Suprapubic skin (tissue), 4 donors: ENCODE results near the gene BIRC2. TPM values are rescaled to one million over a fixed set of nuclear protein-coding genes. Genes with fewer than 3 reads are reported as not detected.

Source experiments
- DNase-seq, 2 donors: peaks; one replicate each; pipeline ENCODE4 v3.0.0-alpha.2; 2019; ENCODE audit warnings: low spot score in 2 of 2
- H3K27ac ChIP-seq: fragments of 200-600 bp; sonication (generic); one replicate; pipeline ENCODE4 v1.5.1; 2019
- H3K27me3 ChIP-seq: fragments of 200-600 bp; sonication (generic); one replicate; pipeline ENCODE4 v1.5.1; 2019
- H3K36me3 ChIP-seq: fragments of 200-600 bp; sonication (generic); one replicate; pipeline ENCODE4 v1.5.1; 2019
- H3K4me1 ChIP-seq: fragments of 200-600 bp; sonication (generic); one replicate; pipeline ENCODE4 v1.5.1; 2019
- H3K4me3 ChIP-seq: fragments of 200-600 bp; sonication (generic); one replicate; pipeline ENCODE4 v1.5.1; 2019; ENCODE audit warnings: mild to moderate bottlenecking
- H3K9me3 ChIP-seq: fragments of 200-600 bp; sonication (generic); one replicate; pipeline ENCODE4 v1.5.1; 2019
- EP300 ChIP-seq: sonication (generic); formaldehyde crosslinking; IDR thresholded peaks from one replicate; pipeline ENCODE4 v1.6.1; 2017; ENCODE audit warnings: antibody characterized with exemption
- POLR2A ChIP-seq, 2 donors: fragments of 450-650 bp; IDR thresholded peaks; one replicate each; pipeline ENCODE4 v1.6.1; 2017; ENCODE audit warnings: antibody characterized with exemption in 2 of 2, mild to moderate bottlenecking in 2 of 2, moderate library complexity in 2 of 2
- POLR2AphosphoS5 ChIP-seq, 3 donors: sonication (generic); formaldehyde crosslinking; IDR thresholded peaks; one replicate each; pipeline ENCODE4 v1.6.1; 2017; ENCODE audit warnings: antibody characterized with exemption in 3 of 3
- WGBS: methylation state at CpG from one replicate; pipeline ENCODE4 v1.1.5; 2018; 5-methylcytosine and 5-hydroxymethylcytosine counted together
- total RNA-seq, 4 donors: library from RNA; depleted of rRNA; stranded (reverse); fragments of >200 nt; gene quantifications; one replicate each; pipeline ENCODE4 v1.1.0, GENCODE V29; 2016
- TF ChIP-seq, protein P1 (sequence below), 2 donors: fragments of 200-600 bp in 1 of 2; fragments of 450-650 bp in 1 of 2; sonication (generic) in 1 of 2; IDR thresholded peaks; one replicate each; pipeline ENCODE4 v1.5.1; 2016 to 2019; ENCODE audit warnings: antibody characterized with exemption in 2 of 2, mild to moderate bottlenecking in 1 of 2, moderate library complexity in 1 of 2

Gene BIRC2
- total RNA-seq, 4 donors from 2014 or later, result 56.9 to 76.5 (median 64.6) TPM

DNA sequence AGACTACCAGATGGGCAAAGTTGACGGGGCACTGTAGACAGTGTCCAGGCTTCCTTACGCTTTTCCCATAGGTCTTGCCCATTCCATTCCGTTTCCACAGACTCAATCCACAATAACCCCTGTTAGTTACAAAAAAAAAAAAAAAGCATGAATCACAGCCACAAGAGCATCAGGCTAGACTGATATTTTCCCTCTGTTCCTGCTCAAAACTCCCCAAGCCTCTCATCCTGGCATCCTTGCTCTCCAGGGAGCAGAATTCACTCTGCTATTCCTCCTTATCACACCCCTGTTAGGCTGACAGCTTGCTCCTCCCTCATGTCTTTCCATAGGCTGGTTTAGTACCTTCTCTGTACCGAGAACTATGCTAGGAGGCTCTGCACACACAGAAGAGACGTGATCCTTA, 63.4 kb downstream of the BIRC2 start:
- Histone ChIP-seq H3K27me3 (no peaks in the 10 kb centered on the region), H3K36me3 (no peaks in the 10 kb centered on the region), H3K4me1 (peaks cover 14% of the 10 kb centered on the region), H3K27ac (no peak overlapping the region), H3K4me3 (no peak overlapping the region), H3K9me3 (no peaks in the 10 kb centered on the region)
- TF ChIP-seq, protein P1, sequence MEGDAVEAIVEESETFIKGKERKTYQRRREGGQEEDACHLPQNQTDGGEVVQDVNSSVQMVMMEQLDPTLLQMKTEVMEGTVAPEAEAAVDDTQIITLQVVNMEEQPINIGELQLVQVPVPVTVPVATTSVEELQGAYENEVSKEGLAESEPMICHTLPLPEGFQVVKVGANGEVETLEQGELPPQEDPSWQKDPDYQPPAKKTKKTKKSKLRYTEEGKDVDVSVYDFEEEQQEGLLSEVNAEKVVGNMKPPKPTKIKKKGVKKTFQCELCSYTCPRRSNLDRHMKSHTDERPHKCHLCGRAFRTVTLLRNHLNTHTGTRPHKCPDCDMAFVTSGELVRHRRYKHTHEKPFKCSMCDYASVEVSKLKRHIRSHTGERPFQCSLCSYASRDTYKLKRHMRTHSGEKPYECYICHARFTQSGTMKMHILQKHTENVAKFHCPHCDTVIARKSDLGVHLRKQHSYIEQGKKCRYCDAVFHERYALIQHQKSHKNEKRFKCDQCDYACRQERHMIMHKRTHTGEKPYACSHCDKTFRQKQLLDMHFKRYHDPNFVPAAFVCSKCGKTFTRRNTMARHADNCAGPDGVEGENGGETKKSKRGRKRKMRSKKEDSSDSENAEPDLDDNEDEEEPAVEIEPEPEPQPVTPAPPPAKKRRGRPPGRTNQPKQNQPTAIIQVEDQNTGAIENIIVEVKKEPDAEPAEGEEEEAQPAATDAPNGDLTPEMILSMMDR (IDR thresholded peaks at IDR 0.05), result no peak
- no peak for TF ChIP-seq POLR2AphosphoS5 (IDR thresholded peaks at IDR 0.05)
- no peak for TF ChIP-seq POLR2A (IDR thresholded peaks at IDR 0.05)
- no peak for TF ChIP-seq EP300
- no peak for DNase-seq
- 79% methylated on average over 5 of the region's 5 CpGs for WGBS

DNA sequence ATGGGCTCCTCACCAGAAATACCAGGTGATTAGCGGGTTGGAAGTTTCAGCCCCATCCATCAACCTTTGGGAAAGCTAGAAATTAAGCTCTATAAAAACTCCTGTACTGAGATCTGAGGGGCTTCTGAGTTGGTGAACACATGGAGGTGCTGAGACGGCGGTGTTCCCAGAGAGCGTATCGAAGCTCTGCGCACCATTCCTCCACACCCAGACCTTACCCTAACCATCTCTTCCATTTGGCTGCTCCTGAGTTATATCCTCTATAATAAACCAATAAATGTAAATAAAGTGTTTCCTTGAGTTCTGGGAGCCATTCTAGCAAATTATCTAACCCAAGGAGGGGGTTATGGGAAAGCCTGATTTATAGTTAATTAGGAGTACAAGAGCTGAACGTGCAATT, 64.1 kb downstream of the BIRC2 start:
- Histone ChIP-seq H3K9me3 (no peaks in the 10 kb centered on the region), H3K4me3 (no peak overlapping the region), H3K27ac (no peak overlapping the region), H3K27me3 (no peaks in the 10 kb centered on the region), H3K36me3 (no peaks in the 10 kb centered on the region), H3K4me1 (peaks cover 14% of the 10 kb centered on the region)
- 95% methylated on average over 7 of the region's 7 CpGs for WGBS
- TF ChIP-seq POLR2AphosphoS5 (IDR thresholded peaks at IDR 0.05) (no peak), POLR2A (IDR thresholded peaks at IDR 0.05) (no peak), EP300 (no peak)
- TF ChIP-seq, protein P1 (IDR thresholded peaks at IDR 0.05), result no peak
- no peak for DNase-seq

DNA sequence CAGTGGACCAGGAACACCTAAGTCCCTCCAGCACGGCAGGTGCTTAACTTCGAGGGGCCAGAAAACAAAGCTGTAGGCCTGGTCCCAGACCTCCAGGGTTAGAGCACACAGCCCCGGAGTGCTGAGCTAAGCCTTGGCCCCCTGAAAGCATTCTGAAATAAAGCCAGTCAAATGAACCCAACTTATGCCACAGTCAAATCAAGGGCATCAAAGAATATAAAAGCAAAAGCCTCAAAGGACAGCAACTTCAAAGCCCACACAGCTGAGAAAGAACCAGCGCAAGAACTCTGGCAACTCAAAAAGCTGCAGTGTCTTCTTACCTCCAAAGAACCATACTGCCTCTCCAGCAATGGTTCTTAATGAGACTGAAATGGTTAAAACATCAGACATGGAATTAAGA, 66.5 kb downstream of the BIRC2 start:
- TF ChIP-seq EP300 (no peak), POLR2A (IDR thresholded peaks at IDR 0.05) (no peak), POLR2AphosphoS5 (IDR thresholded peaks at IDR 0.05) (no peak)
- TF ChIP-seq, protein P1 (IDR thresholded peaks at IDR 0.05), result no peak
- 92% methylated on average over 4 of the region's 4 CpGs for WGBS
- Histone ChIP-seq H3K27ac (no peak overlapping the region), H3K36me3 (no peaks in the 10 kb centered on the region), H3K4me3 (no peak overlapping the region), H3K9me3 (no peaks in the 10 kb centered on the region), H3K27me3 (no peaks in the 10 kb centered on the region), H3K4me1 (no peaks in the 10 kb centered on the region)
- DNase-seq, result no peak

DNA sequence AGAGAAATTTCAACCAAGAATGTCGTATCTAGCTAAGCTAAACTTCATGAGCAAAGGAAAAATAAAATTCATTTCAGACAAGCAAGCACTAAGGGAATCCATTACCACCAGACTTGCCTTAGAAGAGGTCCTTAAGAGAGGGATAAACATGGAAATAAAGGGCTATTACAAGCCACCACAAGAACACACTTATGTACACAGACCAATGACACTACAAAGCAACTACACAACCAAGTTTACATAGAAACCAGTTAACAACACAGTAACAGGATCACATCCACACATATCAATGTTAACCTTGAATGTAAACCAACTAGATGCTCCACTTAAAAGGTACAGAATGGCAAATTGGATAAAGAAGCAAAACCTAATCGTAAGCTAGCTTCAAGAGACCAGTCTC, 67.5 kb downstream of the BIRC2 start:
- TF ChIP-seq, protein P1 (IDR thresholded peaks at IDR 0.05), result no peak
- no peak for TF ChIP-seq POLR2AphosphoS5 (IDR thresholded peaks at IDR 0.05)
- TF ChIP-seq POLR2A (IDR thresholded peaks at IDR 0.05), result no peak
- no peak for TF ChIP-seq EP300
- H3K4me1 ChIP-seq, result peaks cover 4% of the 10 kb centered on the region
- no peak for DNase-seq
- no peaks in the 10 kb centered on the region for H3K36me3 ChIP-seq
- H3K9me3 ChIP-seq, result no peaks in the 10 kb centered on the region
- no peak overlapping the region for H3K27ac ChIP-seq
- H3K4me3 ChIP-seq, result no peak overlapping the region
- no peaks in the 10 kb centered on the region for H3K27me3 ChIP-seq
- 98% methylated on average over 2 of the region's 2 CpGs for WGBS

DNA sequence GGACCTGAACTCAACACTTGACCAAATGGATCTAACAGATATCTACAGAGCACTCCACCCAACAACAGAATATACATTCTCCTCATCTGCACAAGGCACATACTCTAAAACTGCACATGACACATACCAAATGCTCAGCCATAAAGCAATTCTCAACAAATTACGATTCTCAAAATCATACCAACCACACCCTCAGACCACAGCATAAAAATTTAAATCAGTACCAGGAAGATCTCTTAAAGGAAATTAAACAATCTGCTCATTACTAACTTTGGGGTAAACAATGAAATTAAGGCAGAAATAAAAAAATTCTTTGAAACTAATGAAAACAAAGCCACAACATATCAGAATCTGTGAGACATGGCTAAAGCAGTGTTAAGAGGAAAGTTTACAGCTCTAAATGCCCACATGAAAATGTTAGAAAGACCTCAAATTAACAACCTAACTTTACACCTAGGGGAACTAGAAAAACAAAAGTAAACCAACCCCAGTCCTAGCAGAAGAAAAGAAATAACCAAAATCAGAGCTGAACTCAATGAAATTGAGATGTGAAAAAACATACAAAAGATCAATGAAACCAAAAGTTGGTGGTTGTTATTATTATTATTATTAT, 68.4 kb downstream of the BIRC2 start:
- Histone ChIP-seq H3K27me3 (no peaks in the 10 kb centered on the region), H3K9me3 (no peaks in the 10 kb centered on the region), H3K27ac (no peak overlapping the region), H3K4me3 (no peak overlapping the region), H3K4me1 (peaks cover 12% of the 10 kb centered on the region), H3K36me3 (no peaks in the 10 kb centered on the region)
- TF ChIP-seq POLR2AphosphoS5 (IDR thresholded peaks at IDR 0.05) (no peak), POLR2A (IDR thresholded peaks at IDR 0.05) (no peak), EP300 (no peak)
- TF ChIP-seq, protein P1 (IDR thresholded peaks at IDR 0.05), result no peak
- 54% methylated on average over 1 of the region's 1 CpG for WGBS
- no peak for DNase-seq
